ENCODE results near the gene HDGFL2. TPM values are rescaled to one million over a fixed set of nuclear protein-coding genes. Genes with fewer than 3 reads are reported as not detected.

The HDGFL2 gene
- total and polyA plus RNA-seq, 7 donors, result 32.3 to 56.4 (median 44.6) TPM

GRCh38 chr19:4429256-4429655 lies 42.8 kb upstream of the HDGFL2 start:
- Histone ChIP-seq H3K27ac (no peak overlapping the region), H3K4me3 (no peak overlapping the region), H3K4me1 (no peaks in the 10 kb centered on the region), H3K9me3 (no peaks in the 10 kb centered on the region), H3K27me3 (ENCODE audit: insufficient read depth in 3 of 3, low read length in 2 of 3) (no peaks in the 10 kb centered on the region), H3K36me3 (ENCODE audit: insufficient read depth in 1 of 2, low read depth in 1 of 2) (peaks cover 0 to 45% of the 10 kb centered on the region in 2 donors)
- intact Hi-C loops (cut with DNase I), result no loop called here
- ATAC-seq (no peak), DNase-seq (no peak)
- 89 to 93% (median 92%) methylated on average over 16 of the region's 16 CpGs for WGBS, 3 donors
- TF ChIP-seq CTCF (IDR thresholded peaks at IDR 0.05), result no peak

GRCh38 chr19:4429771-4430171 lies 42.3 kb upstream of the HDGFL2 start:
- Histone ChIP-seq H3K4me1 (no peaks in the 10 kb centered on the region), H3K36me3 (ENCODE audit: insufficient read depth in 1 of 2, low read depth in 1 of 2) (peaks cover 0 to 40% of the 10 kb centered on the region in 2 donors), H3K4me3 (no peak overlapping the region), H3K9me3 (no peaks in the 10 kb centered on the region), H3K27me3 (ENCODE audit: insufficient read depth in 3 of 3, low read length in 2 of 3) (no peaks in the 10 kb centered on the region), H3K27ac (no peak overlapping the region)
- no peak for TF ChIP-seq CTCF (IDR thresholded peaks at IDR 0.05)
- ATAC-seq, result no peak
- DNase-seq, result no peak
- intact Hi-C loops (cut with DNase I), result no loop called here
- WGBS, 3 donors, result 62 to 74% (median 71%) methylated on average over 12 of the region's 12 CpGs

- Histone ChIP-seq H3K4me3 (no peak overlapping the region), H3K27me3 (ENCODE audit: insufficient read depth in 3 of 3, low read length in 2 of 3) (no peaks in the 10 kb centered on the region), H3K9me3 (no peaks in the 10 kb centered on the region), H3K27ac (no peak overlapping the region), H3K36me3 (ENCODE audit: insufficient read depth in 1 of 2, low read depth in 1 of 2) (peaks cover 0 to 36% of the 10 kb centered on the region in 2 donors), H3K4me1 (no peaks in the 10 kb centered on the region)
- ATAC-seq (no peak), DNase-seq (no peak)
- intact Hi-C loops (cut with DNase I), result no loop called here
- TF ChIP-seq CTCF (IDR thresholded peaks at IDR 0.05), result no peak
- WGBS, 3 donors, result 91 to 94% (median 92%) methylated on average over 12 of the region's 12 CpGs
Measured at GRCh38 chr19:4430760-4431159, 41.3 kb upstream of the HDGFL2 start.

GRCh38 chr19:4431296-4431695 lies 40.8 kb upstream of the HDGFL2 start:
- no peak for DNase-seq
- H3K27ac ChIP-seq, result no peak overlapping the region
- H3K27me3 ChIP-seq (ENCODE audit: insufficient read depth in 3 of 3, low read length in 2 of 3), result no peaks in the 10 kb centered on the region
- ATAC-seq, result no peak
- H3K4me3 ChIP-seq, result no peak overlapping the region
- 86 to 87% (median 86%) methylated on average over 9 of the region's 9 CpGs for WGBS, 3 donors
- no peaks in the 10 kb centered on the region for H3K4me1 ChIP-seq
- H3K9me3 ChIP-seq, result no peaks in the 10 kb centered on the region
- TF ChIP-seq CTCF (IDR thresholded peaks at IDR 0.05), result no peak
- H3K36me3 ChIP-seq (ENCODE audit: insufficient read depth in 1 of 2, low read depth in 1 of 2), result peaks cover 0 to 36% of the 10 kb centered on the region in 2 donors
- intact Hi-C loops (cut with DNase I), result no loop called here
